HG02884 (cell line): ENCODE data around the gene USP37.

Experiments
- ATAC-seq: cut with Tn5 transposase; IDR thresholded peaks from one replicate; pipeline ENCODE4 v1.9.1; 2021; ENCODE audit warnings: mild to moderate bottlenecking, moderate library complexity; ENCODE audit not compliant: unreplicated experiment

Gene USP37

GRCh38 chr2:218568190-218569037 is at the start of gene USP37, which contains the start of gene CNOT9:
TSS of gene USP37 (minus strand) at chr2:218568351. CDS start at chr2:218558653, 9,698 bp downstream.
TSS of gene CNOT9 (plus strand) at chr2:218568839. CDS start at chr2:218568955, 116 bp downstream.
- ATAC-seq: peak; percentile 74

GRCh38 chr2:218615868-218616315 is 47.7 kb upstream of the USP37 start:
- ATAC-seq: no peak

GRCh38 chr2:218607436-218608115 is 39.4 kb upstream of the USP37 start, which contains the start of gene PLCD4:
TSS of gene PLCD4 (plus strand) at chr2:218607899. CDS start at chr2:218615740, 7,841 bp downstream.
- ATAC-seq: no peak

GRCh38 chr2:218605432-218605831 is 37.3 kb upstream of the USP37 start:
- ATAC-seq: no peak

- ATAC-seq: no peak
Measured at GRCh38 chr2:218585541-218585940, 17.4 kb upstream of the USP37 start.

GRCh38 chr2:218583983-218584850 is 16.1 kb upstream of the USP37 start:
- ATAC-seq: no peak

- ATAC-seq: no peak
Measured at GRCh38 chr2:218582076-218582475, 13.9 kb upstream of the USP37 start.

GRCh38 chr2:218578272-218578877 is 10.2 kb upstream of the USP37 start:
- ATAC-seq: no peak

- ATAC-seq: no peak
Measured at GRCh38 chr2:218577482-218578220, 9.5 kb upstream of the USP37 start.

- ATAC-seq: no peak
Measured at GRCh38 chr2:218576854-218577253, 8.7 kb upstream of the USP37 start.

GRCh38 chr2:218570850-218571249 is 2.7 kb upstream of the USP37 start:
- ATAC-seq: no peak

GRCh38 chr2:218569661-218570500 is 1.7 kb upstream of the USP37 start:
- no peak for ATAC-seq

GRCh38 chr2:218569038-218569431 is 884 bp upstream of the USP37 start:
- ATAC-seq: peak; percentile 21

GRCh38 chr2:218567797-218568189 is 358 bp downstream of the USP37 start:
- peak; percentile 22 for ATAC-seq

- no peak for ATAC-seq
Measured at GRCh38 chr2:218566296-218566695, 1.9 kb downstream of the USP37 start.

GRCh38 chr2:218564056-218564455 is 4.1 kb downstream of the USP37 start:
- no peak for ATAC-seq

GRCh38 chr2:218558986-218559385 is 9.2 kb downstream of the USP37 start:
- no peak for ATAC-seq

GRCh38 chr2:218557941-218558340 is 10.2 kb downstream of the USP37 start:
- no peak for ATAC-seq

GRCh38 chr2:218555527-218555926 is 12.6 kb downstream of the USP37 start:
- no peak for ATAC-seq
